OCI-M2 (cell line): Measurements from ENCODE around the gene MAG.
A peak's percentile ranks its signal among the peaks of the same experiment; 100 is the strongest.

Experiments
- DNase-seq: peaks from one replicate; lab custom pipeline; 2025; ENCODE audit not compliant: unreplicated experiment; lab: John Stamatoyannopoulos, UW

The MAG gene

GRCh38 chr19:35341565-35342225 lies 49.7 kb downstream of the MAG start:
- DNase-seq: no peak

GRCh38 chr19:35342430-35342829 lies 50.5 kb downstream of the MAG start:
- DNase-seq: no peak

- DNase-seq: no peak
Observed at GRCh38 chr19:35344511-35345031, 52.6 kb downstream of the MAG start.

- no peak for DNase-seq
Observed at GRCh38 chr19:35345671-35346111, 53.7 kb downstream of the MAG start.

- DNase-seq: no peak
Observed at GRCh38 chr19:35346193-35347052, 54.5 kb downstream of the MAG start.

GRCh38 chr19:35347171-35347929 lies 55.4 kb downstream of the MAG start, which contains the start of gene FFAR1:
TSS of gene FFAR1 (plus strand) at chr19:35347902. CDS start at chr19:35351552, 3,650 bp downstream.
- no peak for DNase-seq

- DNase-seq: no peak
Observed at GRCh38 chr19:35347930-35348298, 56.0 kb downstream of the MAG start.

- no peak for DNase-seq
Observed at GRCh38 chr19:35348911-35349611, 57.1 kb downstream of the MAG start.

GRCh38 chr19:35349614-35350521 lies 57.9 kb downstream of the MAG start:
- DNase-seq: no peak

GRCh38 chr19:35350591-35350990 lies 58.6 kb downstream of the MAG start:
- DNase-seq: no peak

- DNase-seq: no peak
Observed at GRCh38 chr19:35351411-35352176, 59.6 kb downstream of the MAG start.

- no peak for DNase-seq
Observed at GRCh38 chr19:35352177-35352447, 60.2 kb downstream of the MAG start.

- DNase-seq: peak; percentile 60
Observed at GRCh38 chr19:35352448-35353304, 60.7 kb downstream of the MAG start.

GRCh38 chr19:35353635-35354034 lies 61.7 kb downstream of the MAG start:
- DNase-seq: no peak

- DNase-seq: no peak
Observed at GRCh38 chr19:35354898-35355297, 62.9 kb downstream of the MAG start.

- DNase-seq: no peak
Observed at GRCh38 chr19:35355791-35356460, 64.0 kb downstream of the MAG start.

GRCh38 chr19:35357867-35358573 lies 66.1 kb downstream of the MAG start, which contains the start of gene FFAR3:
TSS of gene FFAR3 (plus strand) at chr19:35358460. CDS start at chr19:35358891, 431 bp downstream.
- no peak for DNase-seq
